ENCODE data around the gene COL13A1. TPM values are rescaled to one million over a fixed set of nuclear protein-coding genes. Genes with fewer than 3 reads are reported as not detected.

The COL13A1 gene
- total and polyA plus RNA-seq, 4 donors = 0.17 to 0.47 (median 0.18) TPM

- no peak for TF ChIP-seq REST (IDR thresholded peaks at IDR 0.05)
- no peak for TF ChIP-seq TAF1 (conservative IDR thresholded peaks at IDR 0.05)
- TF ChIP-seq RAD21 (IDR thresholded peaks at IDR 0.05) = no peak
Observed at GRCh38 chr10:69813632-69814031, 11.9 kb downstream of the COL13A1 start (continued).

GRCh38 chr10:69814251-69814650 is 12.5 kb downstream of the COL13A1 start:
- DNase-seq (ENCODE audit: low spot score) = no peak
- no peaks in the 10 kb centered on the region for H3K9me3 ChIP-seq (ENCODE audit: control insufficient read depth in 4 of 4, low read length in 3 of 4)
- H3K4me3 ChIP-seq (ENCODE audit: low read depth in 1 of 3, low read length in 3 of 3) = no peak overlapping the region
- 94% methylated on average over 2 of the region's 2 CpGs for WGBS
- no peaks in the 10 kb centered on the region for H3K4me1 ChIP-seq (ENCODE audit: control insufficient read depth in 4 of 4, insufficient read depth in 4 of 4, low read length in 3 of 4)
- no peak for TF ChIP-seq SP1 (IDR thresholded peaks at IDR 0.05)
- TF ChIP-seq TAF1 (conservative IDR thresholded peaks at IDR 0.05) = no peak
- TF ChIP-seq FOXA1 (IDR thresholded peaks at IDR 0.05) = no peak
- no peak for TF ChIP-seq EGR1 (IDR thresholded peaks at IDR 0.05; ENCODE audit: low read depth in 2 of 2)
- TF ChIP-seq HNF4G (IDR thresholded peaks at IDR 0.05) = no peak
- TF ChIP-seq GABPA (IDR thresholded peaks at IDR 0.05 in 1 of 2, conservative IDR thresholded peaks at IDR 0.05 in 1 of 2) = no peak
- TF ChIP-seq ZBTB33 (IDR thresholded peaks at IDR 0.05) = no peak
- no peak for TF ChIP-seq MAX (IDR thresholded peaks at IDR 0.05)
- TF ChIP-seq NR2F2 (IDR thresholded peaks at IDR 0.05) = no peak
- no peak for TF ChIP-seq RXRA (IDR thresholded peaks at IDR 0.05)
- TF ChIP-seq CTCF (IDR thresholded peaks at IDR 0.05; ENCODE audit: low read depth, low read length, missing input control) = no peak
- no peak for TF ChIP-seq HNF4A (conservative IDR thresholded peaks at IDR 0.05)
- TF ChIP-seq FOXA2 (IDR thresholded peaks at IDR 0.05) = no peak
- no peak for TF ChIP-seq ATF3 (IDR thresholded peaks at IDR 0.05)
- TF ChIP-seq RAD21 (IDR thresholded peaks at IDR 0.05) = no peak
- no peak for TF ChIP-seq JUND (IDR thresholded peaks at IDR 0.05)
- TF ChIP-seq YY1 (IDR thresholded peaks at IDR 0.05) = no peak
- no peak for TF ChIP-seq REST (IDR thresholded peaks at IDR 0.05)
- H3K27me3 ChIP-seq (ENCODE audit: control insufficient read depth in 4 of 4, insufficient read depth in 4 of 4, low read length in 3 of 4) = no peaks in the 10 kb centered on the region
- no peak overlapping the region for H3K9ac ChIP-seq (ENCODE audit: low read depth in 1 of 2, low read length in 2 of 2)
- H3K27ac ChIP-seq (ENCODE audit: low read depth in 1 of 2, low read length in 2 of 2) = no peak overlapping the region
- H3K36me3 ChIP-seq (ENCODE audit: control insufficient read depth in 4 of 4, insufficient read depth in 3 of 4, low read depth in 1 of 4, low read length in 3 of 4) = no peaks in the 10 kb centered on the region
